SU-DHL-6 (cell line): ENCODE data around the gene NDUFAB1.

Source experiments
- H2AFZ ChIP-seq: fragments of 200-600 bp; sonication (generic); 2 replicates; pipeline ENCODE4 v1.6.1; 2014; ENCODE audit warnings: low read depth, mild to moderate bottlenecking, moderate library complexity, mixed read lengths, antibody characterized with exemption, low read length; ENCODE audit not compliant: severe bottlenecking
- H3F3A ChIP-seq: fragments of 200-600 bp; shearing (Covaris generic); 2 replicates; pipeline ENCODE4 v1.6.0; 2016; ENCODE audit warnings: antibody characterized with exemption, mild to moderate bottlenecking; ENCODE audit not compliant: insufficient read depth
- H3K27ac ChIP-seq: fragments of 200-600 bp; sonication (generic); 2 replicates; pipeline ENCODE4 v1.5.1; 2016; ENCODE audit warnings: low read depth, mild to moderate bottlenecking, low read length, moderate library complexity, mixed read lengths
- H3K27me3 ChIP-seq: fragments of 200-600 bp; sonication (generic), shearing (Covaris generic); 2 replicates; pipeline ENCODE4 v1.6.0; 2014; ENCODE audit warnings: mild to moderate bottlenecking, low read length
- H3K36me3 ChIP-seq: fragments of 200-600 bp; sonication (generic); 2 replicates; pipeline ENCODE4 v1.6.1; 2014; ENCODE audit warnings: mild to moderate bottlenecking, low read length, mixed read lengths
- H3K4me2 ChIP-seq: fragments of 300-600, 200-600 bp; shearing (Covaris generic), sonication (generic); 2 replicates; pipeline ENCODE4 v1.6.0; 2014; ENCODE audit warnings: low read length, low read depth, mild to moderate bottlenecking; ENCODE audit not compliant: poor library complexity, severe bottlenecking
- H3K4me3 ChIP-seq: fragments of 200-600 bp; sonication (generic); 2 replicates; pipeline ENCODE4 v1.5.1; 2014; ENCODE audit warnings: antibody characterized with exemption, low read length, mild to moderate bottlenecking, mixed read lengths; ENCODE audit not compliant: insufficient read depth, poor library complexity, severe bottlenecking
- H3K79me2 ChIP-seq: fragments of 200-600 bp; sonication (generic); 2 replicates; pipeline ENCODE4 v1.6.1; 2014; ENCODE audit warnings: mild to moderate bottlenecking, low read length, moderate library complexity; ENCODE audit not compliant: insufficient read depth
- H3K9ac ChIP-seq: fragments of 200-600 bp; sonication (generic); 2 replicates; pipeline ENCODE4 v1.7.0; 2014; ENCODE audit warnings: mild to moderate bottlenecking, low read length
- H3K9me2 ChIP-seq: fragments of 200-600 bp; sonication (generic); replicated peaks from 2 replicates; pipeline ENCODE4 v1.6.1; 2014; ENCODE audit warnings: low read length; ENCODE audit not compliant: insufficient read depth
- H3K9me3 ChIP-seq: fragments of 200-600 bp; sonication (generic); 2 replicates; pipeline ENCODE4 v1.6.1; 2014; ENCODE audit warnings: low read length, mixed read lengths; ENCODE audit not compliant: insufficient read depth
- H4K20me1 ChIP-seq: fragments of 200-600 bp; sonication (generic); 2 replicates; pipeline ENCODE4 v1.6.1; 2014; ENCODE audit warnings: low read depth, mild to moderate bottlenecking, antibody characterized with exemption, low read length, moderate library complexity, mixed read lengths
- EZH2phosphoT487 ChIP-seq: fragments of 200-600 bp; sonication (generic), shearing (Covaris generic); conservative IDR thresholded peaks from 2 replicates; pipeline ENCODE4 v1.6.1; 2018; ENCODE audit warnings: mild to moderate bottlenecking, antibody characterized with exemption, low read length, moderate library complexity, mixed read lengths
- TF ChIP-seq, protein P1 (sequence below): fragments of 200-600 bp; sonication (generic); IDR thresholded peaks from one replicate; pipeline ENCODE4 v1.5.1; 2017; ENCODE audit warnings: antibody characterized with exemption, mild to moderate bottlenecking, low read length, moderate library complexity; ENCODE audit not compliant: insufficient read depth, poor library complexity, severe bottlenecking

Gene NDUFAB1

DNA sequence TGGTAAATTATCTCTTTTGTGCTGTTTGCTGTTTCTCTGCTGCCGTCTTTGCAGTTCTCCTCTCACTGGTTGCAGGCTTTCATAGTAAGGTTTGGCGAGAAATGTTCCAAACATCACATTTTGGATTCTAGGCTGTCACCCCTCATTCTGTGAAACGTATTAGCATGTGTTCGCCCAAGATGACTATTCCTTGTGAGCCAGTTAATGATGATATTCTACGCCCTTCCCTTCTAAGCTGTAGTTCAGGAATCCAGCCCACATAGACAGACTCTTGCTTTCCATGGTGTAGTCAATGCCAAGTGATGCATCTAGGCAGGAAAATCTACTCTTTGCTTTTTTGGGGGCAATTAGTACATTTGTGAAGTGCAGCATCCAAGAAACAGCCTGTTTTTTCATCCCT is 24.2 kb downstream of the NDUFAB1 start:
- Histone ChIP-seq H3F3A (no peaks in the 10 kb centered on the region; the same call in 1 of the 2 replicates), H4K20me1 (no peaks in the 10 kb centered on the region), H3K79me2 (no peaks in the 10 kb centered on the region), H3K4me2 (no peak overlapping the region), H3K27ac (no peak overlapping the region), H3K4me3 (no peak overlapping the region), H3K36me3 (no peaks in the 10 kb centered on the region; the same call in 1 of the 2 replicates), H3K27me3 (no peaks in the 10 kb centered on the region), H2AFZ (no peak overlapping the region), H3K9me3 (no peaks in the 10 kb centered on the region), H3K9ac (no peak overlapping the region), H3K9me2 (no peaks in the 10 kb centered on the region)
- TF ChIP-seq EZH2phosphoT487, result no peak
- TF ChIP-seq, protein P1, sequence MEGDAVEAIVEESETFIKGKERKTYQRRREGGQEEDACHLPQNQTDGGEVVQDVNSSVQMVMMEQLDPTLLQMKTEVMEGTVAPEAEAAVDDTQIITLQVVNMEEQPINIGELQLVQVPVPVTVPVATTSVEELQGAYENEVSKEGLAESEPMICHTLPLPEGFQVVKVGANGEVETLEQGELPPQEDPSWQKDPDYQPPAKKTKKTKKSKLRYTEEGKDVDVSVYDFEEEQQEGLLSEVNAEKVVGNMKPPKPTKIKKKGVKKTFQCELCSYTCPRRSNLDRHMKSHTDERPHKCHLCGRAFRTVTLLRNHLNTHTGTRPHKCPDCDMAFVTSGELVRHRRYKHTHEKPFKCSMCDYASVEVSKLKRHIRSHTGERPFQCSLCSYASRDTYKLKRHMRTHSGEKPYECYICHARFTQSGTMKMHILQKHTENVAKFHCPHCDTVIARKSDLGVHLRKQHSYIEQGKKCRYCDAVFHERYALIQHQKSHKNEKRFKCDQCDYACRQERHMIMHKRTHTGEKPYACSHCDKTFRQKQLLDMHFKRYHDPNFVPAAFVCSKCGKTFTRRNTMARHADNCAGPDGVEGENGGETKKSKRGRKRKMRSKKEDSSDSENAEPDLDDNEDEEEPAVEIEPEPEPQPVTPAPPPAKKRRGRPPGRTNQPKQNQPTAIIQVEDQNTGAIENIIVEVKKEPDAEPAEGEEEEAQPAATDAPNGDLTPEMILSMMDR, result no peak

DNA sequence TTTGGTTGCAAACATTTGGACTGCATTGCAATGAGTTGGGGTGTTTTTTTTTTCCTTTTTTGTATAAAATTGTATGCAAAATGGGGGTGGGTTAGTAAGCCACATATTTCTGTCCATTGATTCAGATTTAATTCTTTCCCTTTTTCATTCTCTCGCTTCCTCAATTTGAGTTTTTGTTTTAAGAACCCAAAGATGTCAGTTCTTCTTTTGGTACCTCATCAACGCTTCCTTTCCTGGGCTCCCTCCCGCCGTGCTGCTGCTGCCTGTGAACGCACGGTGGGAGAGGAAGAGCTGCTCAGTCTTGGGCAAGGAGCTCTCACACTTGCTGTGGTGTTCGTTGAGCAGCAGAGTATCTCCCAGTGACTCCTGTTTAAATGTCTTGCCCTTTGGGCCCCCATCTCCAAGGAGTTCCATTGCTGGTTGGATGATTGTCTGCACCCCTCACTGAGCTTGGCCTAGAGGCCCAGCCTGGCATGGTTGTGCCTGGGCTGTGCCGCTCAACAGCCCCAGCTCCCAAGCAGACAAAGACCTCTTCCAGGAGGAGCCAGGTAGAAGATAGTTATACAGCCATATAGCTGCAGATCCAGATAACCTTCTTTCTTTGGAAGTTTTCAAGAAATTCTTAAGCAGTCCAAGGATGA is 25.0 kb downstream of the NDUFAB1 start:
- Histone ChIP-seq H3F3A (no peaks in the 10 kb centered on the region; the same call in 1 of the 2 replicates), H3K9me2 (no peaks in the 10 kb centered on the region), H3K9me3 (no peaks in the 10 kb centered on the region), H4K20me1 (no peaks in the 10 kb centered on the region), H2AFZ (no peak overlapping the region), H3K4me3 (no peak overlapping the region), H3K27ac (no peak overlapping the region), H3K27me3 (no peaks in the 10 kb centered on the region), H3K79me2 (no peaks in the 10 kb centered on the region), H3K36me3 (no peaks in the 10 kb centered on the region; the same call in 1 of the 2 replicates), H3K4me2 (no peak overlapping the region), H3K9ac (no peak overlapping the region)
- TF ChIP-seq EZH2phosphoT487, result no peak
- TF ChIP-seq, protein P1, result no peak

DNA sequence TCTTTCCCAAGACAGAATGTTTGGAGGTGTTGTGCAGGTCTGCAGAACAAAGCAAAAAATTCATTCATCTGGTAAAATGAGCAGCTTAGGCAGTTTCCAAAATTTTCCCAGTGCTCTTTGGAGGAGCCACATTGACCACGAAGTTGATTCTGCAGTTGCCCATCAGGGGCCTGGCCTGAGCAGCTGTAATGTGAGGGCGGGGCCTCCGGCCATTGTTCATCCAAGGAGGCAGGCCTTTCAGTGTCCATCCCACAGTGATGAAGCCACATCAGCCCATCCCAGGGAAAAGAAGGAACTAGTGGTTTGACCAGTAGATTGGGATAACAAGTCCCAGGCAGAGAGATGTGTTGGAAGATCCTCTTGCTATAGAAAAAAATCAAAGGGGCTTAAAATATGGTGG is 28.5 kb downstream of the NDUFAB1 start:
- H3K4me2 ChIP-seq, result no peak overlapping the region
- no peak overlapping the region for H2AFZ ChIP-seq
- H3K4me3 ChIP-seq, result no peak overlapping the region
- no peaks in the 10 kb centered on the region for H3K27me3 ChIP-seq
- H3K9me2 ChIP-seq, result no peaks in the 10 kb centered on the region
- no peaks in the 10 kb centered on the region for H3K79me2 ChIP-seq
- H3F3A ChIP-seq, result no peaks in the 10 kb centered on the region; the same call in 1 of the 2 replicates
- no peak overlapping the region for H3K27ac ChIP-seq
- TF ChIP-seq, protein P1, result no peak
- TF ChIP-seq EZH2phosphoT487, result no peak
- H3K9ac ChIP-seq, result no peak overlapping the region
- no peaks in the 10 kb centered on the region for H4K20me1 ChIP-seq
- no peaks in the 10 kb centered on the region for H3K9me3 ChIP-seq
- no peaks in the 10 kb centered on the region; the same call in 1 of the 2 replicates for H3K36me3 ChIP-seq
